Pancreas (tissue), 10 donors: Measurements from ENCODE around the gene CEBPE. TPM values are rescaled to one million over a fixed set of nuclear protein-coding genes. Genes with fewer than 3 reads are reported as not detected.
A peak's percentile ranks its signal among the peaks of the same experiment; 100 is the strongest.

Experiments
- ATAC-seq, 4 donors: fragments of 200-7000 bp; cut with Tn5 transposase; one replicate each; pipeline versions ENCODE4 v1.8.0 to v1.9.1; 2020; ENCODE audit warnings: mild to moderate bottlenecking in 4 of 4, moderate library complexity in 4 of 4
- DNase-seq, 6 donors: peaks; one replicate each; pipeline ENCODE4 v3.0.0-alpha.2; 2020
- FAIRE-seq: peaks from 2 replicates; lab custom pipeline; 2012; peaks lifted over from hg19 to GRCh38; lab: Jason Lieb, UNC
- H3K27ac ChIP-seq, 4 donors: fragments of 200-600 bp; sonication (generic); 1 replicate in 3 of 4; 2 replicates in 1 of 4; pipeline versions ENCODE4 v1.5.0 to v1.8.0; 2020
- H3K27me3 ChIP-seq, 4 donors: fragments of 200-600 bp; one replicate each; pipeline ENCODE4 v1.8.0; 2021
- H3K36me3 ChIP-seq, 3 donors: fragments of 200-600 bp; sonication (generic) in 1 of 3; one replicate each; pipeline versions ENCODE4 v1.5.0 to v1.8.0; 2020 to 2021
- H3K4me1 ChIP-seq, 3 donors: fragments of 200-600 bp; one replicate each; pipeline ENCODE4 v1.8.0; 2021
- H3K4me3 ChIP-seq, 4 donors: fragments of 200-600 bp; sonication (generic) in 2 of 4; one replicate each; pipeline versions ENCODE4 v1.5.0 to v1.8.0; 2020 to 2021
- H3K9me3 ChIP-seq, 4 donors: fragments of 200-600 bp; one replicate each; pipeline ENCODE4 v1.8.0; 2021
- CTCF ChIP-seq, 4 donors: fragments of 200-600 bp; sonication (generic) in 3 of 4; IDR thresholded peaks; one replicate each; pipeline versions ENCODE4 v1.5.0 to v1.8.0; 2021; ENCODE audit warnings: antibody characterized with exemption in 4 of 4
- WGBS, 2 donors: extraction: QIAGEN DNeasy Blood & Tissue Kit; methylation state at CpG; one replicate each; pipeline ENCODE4 v1.1.7; 2013; 5-methylcytosine and 5-hydroxymethylcytosine counted together
- intact Hi-C, 3 donors: fragments of 100-400 bp; cut with DNase I; formaldehyde crosslinking; loops; one replicate each; pipeline versions ENCODE4 v1.11.1 to v1.14.2; 2022
- polyA plus RNA-seq, 2 donors: library from polyadenylated mRNA; stranded (reverse); fragments of 200-250 nt; gene quantifications; one replicate each; pipeline ENCODE4 v1.2.3, GENCODE V29; 2013
- total RNA-seq, 6 donors: library from RNA; stranded (reverse); fragmentation: NEBNext Ultra II Directional in 4 of 6; extraction: Animal tissue kit (Norgen Biotek cat#: 25700) in 4 of 6; gene quantifications; one replicate each; pipeline versions ENCODE4 v1.2.1 to v1.2.4, GENCODE V29; 2021 to 2023
- donor health status: healthy with polysubstance abuse.
- donor health status: DM: no; HTN: no; CAD: no; lungs with moderate emphysema.
- donor health status: DM: no; HTN: no; CAD: no.
- donor health status: control.
- donor health status: control.
- donor health status: Bipolar disorder and iron deficiency.
- donor health status: DM: yes; HTN: yes; CAD: no.
- donor health status: DM: no; HTN: no; CAD: no.
- donor health status: DM: no; HTN: no; CAD: no.
- donor health status: DM: yes; HTN: yes; CAD: no.

The CEBPE gene
- total and polyA plus RNA-seq, 8 donors, result not detected

DNA sequence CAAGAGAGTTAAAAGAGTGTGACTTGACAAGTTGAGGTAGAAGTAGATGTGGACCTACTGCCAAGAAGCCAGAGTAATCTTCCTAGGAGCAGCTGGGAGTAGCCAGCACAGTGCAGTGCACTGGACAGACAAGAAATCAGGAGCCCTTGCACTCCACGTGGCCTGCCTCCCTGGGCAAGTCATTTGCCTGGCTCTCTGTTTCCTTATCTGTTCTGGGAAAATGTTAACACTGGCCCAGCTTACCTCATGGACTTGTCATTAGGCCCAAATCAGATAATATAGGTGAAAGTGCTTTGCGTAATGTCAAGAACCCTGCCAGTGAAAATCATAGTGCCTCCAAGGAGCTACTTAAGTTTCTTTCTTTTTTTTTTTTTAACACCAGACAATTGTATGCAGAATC is 45.2 kb upstream of the CEBPE start:
- H3K36me3 ChIP-seq, result no peaks in the 10 kb centered on the region
- H3K27ac ChIP-seq, result peak overlapping the region in 2 of 4 donors; percentile 50 to 70
- intact Hi-C loops, result no loop called here
- no peaks in the 10 kb centered on the region for H3K27me3 ChIP-seq
- 29 to 42% methylated on average over 2 of the region's 2 CpGs for WGBS, 2 donors
- TF ChIP-seq CTCF (IDR thresholded peaks at IDR 0.05), result no peak
- ATAC-seq, result peak; percentile 81 to 96 (median 90)
- H3K4me1 ChIP-seq, result peaks cover 0 to 35% (median 16%) of the 10 kb centered on the region in 3 donors
- FAIRE-seq, result no peak
- peak in 5 of 6 donors; percentile 74 to 83 (median 79) for DNase-seq
- no peak overlapping the region for H3K4me3 ChIP-seq
- H3K9me3 ChIP-seq, result no peaks in the 10 kb centered on the region

GRCh38 chr14:23163830-23164229 is 44.8 kb upstream of the CEBPE start:
- peak in 1 of 4 donors; percentile 14 for ATAC-seq
- FAIRE-seq, result no peak
- H3K9me3 ChIP-seq, result no peaks in the 10 kb centered on the region
- H3K36me3 ChIP-seq, result no peaks in the 10 kb centered on the region
- H3K27ac ChIP-seq, result peak overlapping the region in 2 of 4 donors; percentile 50 to 70
- DNase-seq, result no peak
- H3K27me3 ChIP-seq, result no peaks in the 10 kb centered on the region
- H3K4me3 ChIP-seq, result no peak overlapping the region
- no peak for TF ChIP-seq CTCF (IDR thresholded peaks at IDR 0.05)
- H3K4me1 ChIP-seq, result peaks cover 0 to 35% (median 16%) of the 10 kb centered on the region in 3 donors
- intact Hi-C loops, result no loop called here
- WGBS, 2 donors, result 87 to 94% methylated on average over 2 of the region's 2 CpGs

- no peaks in the 10 kb centered on the region for H3K9me3 ChIP-seq
- H3K27ac ChIP-seq, result no peak overlapping the region
- no peak for TF ChIP-seq CTCF (IDR thresholded peaks at IDR 0.05)
- intact Hi-C loops, result no loop called here
- no peaks in the 10 kb centered on the region for H3K27me3 ChIP-seq
- WGBS, 2 donors, result 81 to 92% methylated on average over 4 of the region's 4 CpGs
- FAIRE-seq (no peak), DNase-seq (no peak), ATAC-seq (no peak)
- H3K4me1 ChIP-seq, result peaks cover 0 to 29% (median 11%) of the 10 kb centered on the region in 3 donors
- no peak overlapping the region for H3K4me3 ChIP-seq
- no peaks in the 10 kb centered on the region for H3K36me3 ChIP-seq
These were observed 43.7 kb upstream of the CEBPE start for GRCh38 chr14:23162800-23163199.

GRCh38 chr14:23162005-23162404 is 43.0 kb upstream of the CEBPE start:
- Histone ChIP-seq H3K27me3 (no peaks in the 10 kb centered on the region), H3K36me3 (no peaks in the 10 kb centered on the region), H3K9me3 (no peaks in the 10 kb centered on the region), H3K27ac (peak overlapping the region in 1 of 4 donors; percentile 15), H3K4me3 (no peak overlapping the region), H3K4me1 (peaks cover 0 to 29% (median 11%) of the 10 kb centered on the region in 3 donors)
- 49 to 58% methylated on average over 5 of the region's 5 CpGs for WGBS, 2 donors
- DNase-seq, result no peak
- ATAC-seq, result peak in 2 of 4 donors; percentile 32 to 45
- no peak for TF ChIP-seq CTCF (IDR thresholded peaks at IDR 0.05)
- no peak for FAIRE-seq
- intact Hi-C loops, result no loop called here

DNA sequence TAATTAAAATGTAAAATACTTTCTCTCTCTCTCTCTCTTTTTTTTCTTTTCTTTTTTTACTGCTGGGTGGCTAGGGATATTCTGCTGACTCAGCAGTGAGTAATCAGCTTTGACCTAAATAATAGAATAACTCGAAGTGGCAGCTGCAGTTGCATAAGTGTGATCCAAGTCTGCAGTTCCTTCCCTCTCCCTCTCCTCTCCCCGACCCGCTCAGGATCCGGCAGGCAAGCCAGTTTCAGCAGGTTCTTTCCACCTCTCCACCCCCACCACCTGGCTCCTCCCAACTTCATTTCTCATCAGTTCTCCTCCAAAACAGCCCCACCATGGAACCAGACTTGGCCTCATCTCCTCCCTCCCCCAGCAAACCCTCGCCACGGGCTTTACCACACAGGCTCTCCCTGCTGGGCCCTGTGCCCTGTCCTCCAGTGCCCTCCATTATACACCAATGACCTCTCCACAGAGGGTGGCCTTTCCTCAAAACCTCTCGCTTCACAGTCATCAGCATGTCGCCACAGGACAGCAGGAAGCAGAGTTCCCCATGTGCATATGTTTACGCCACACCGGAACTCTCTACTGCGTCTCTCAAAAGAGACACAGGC is 42.0 kb upstream of the CEBPE start:
- no peak overlapping the region for H3K4me3 ChIP-seq
- ATAC-seq (peak; percentile 57 to 80 (median 72)), FAIRE-seq (no peak), DNase-seq (peak in 4 of 6 donors; percentile 51 to 69 (median 60))
- no peak for TF ChIP-seq CTCF (IDR thresholded peaks at IDR 0.05)
- H3K27me3 ChIP-seq, result no peaks in the 10 kb centered on the region
- intact Hi-C loops, result no loop called here
- peaks cover 0 to 30% (median 11%) of the 10 kb centered on the region in 3 donors for H3K4me1 ChIP-seq
- no peaks in the 10 kb centered on the region for H3K9me3 ChIP-seq
- 46 to 53% methylated on average over 11 of the region's 11 CpGs for WGBS, 2 donors
- peak overlapping the region in 2 of 4 donors; percentile 44 to 62 for H3K27ac ChIP-seq
- no peaks in the 10 kb centered on the region for H3K36me3 ChIP-seq
